Activated gamma-delta T cell treated with Interleukin-2 at 50 U/mL for 16 hours (primary cell): ENCODE measurements around the gene PTPRCAP.
"Not testable (repeated sequence)": the region's sequence is repeated elsewhere in the genome, so short reads cannot be mapped to it uniquely, and the experiment has no call there.

ENCODE experiments used
- DNase-seq: peaks from one replicate; pipeline ENCODE4 v3.0.0-alpha.2; 2020

The PTPRCAP gene

GRCh38 chr11:67437082-67437808 is at the start of gene PTPRCAP:
Gene PTPRCAP, minus strand, starts transcription at chr11:67437682. Its CDS starts 63 bp downstream, at chr11:67437619.
- DNase-seq: peak; percentile 87

DNA sequence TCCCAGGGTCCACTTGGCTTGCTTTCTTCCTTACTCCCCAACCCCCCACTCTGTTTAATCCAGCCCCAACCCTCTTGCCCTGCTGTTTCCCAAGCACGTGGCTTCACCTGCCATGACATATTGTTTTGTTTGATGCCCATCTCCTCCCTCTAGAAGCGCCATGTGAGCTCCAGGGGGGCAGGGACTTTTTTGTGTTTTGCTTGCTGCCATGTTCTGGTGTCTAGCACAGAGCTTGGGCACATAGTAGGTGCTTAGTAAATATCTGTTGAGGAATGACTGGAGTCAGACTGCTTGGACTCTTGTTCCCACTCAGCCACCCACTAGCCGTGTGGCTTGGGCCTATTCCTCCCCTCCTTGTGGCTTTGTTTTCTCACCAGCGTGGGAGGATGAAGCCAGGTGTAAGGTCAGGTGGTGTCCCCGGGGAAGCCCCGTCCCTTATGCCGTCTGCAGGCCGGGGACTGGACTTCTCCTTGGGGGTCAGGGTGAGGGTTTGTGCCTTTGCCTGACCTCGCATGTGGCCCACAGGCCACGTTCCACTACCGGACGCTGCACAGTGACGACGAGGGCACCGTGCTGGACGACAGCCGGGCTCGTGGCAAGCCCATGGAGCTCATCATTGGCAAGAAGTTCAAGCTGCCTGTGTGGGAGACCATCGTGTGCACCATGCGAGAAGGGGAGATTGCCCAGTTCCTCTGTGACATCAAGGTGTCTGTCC is 49.2 kb upstream of the PTPRCAP start:
- DNase-seq: peak; percentile 13

DNA sequence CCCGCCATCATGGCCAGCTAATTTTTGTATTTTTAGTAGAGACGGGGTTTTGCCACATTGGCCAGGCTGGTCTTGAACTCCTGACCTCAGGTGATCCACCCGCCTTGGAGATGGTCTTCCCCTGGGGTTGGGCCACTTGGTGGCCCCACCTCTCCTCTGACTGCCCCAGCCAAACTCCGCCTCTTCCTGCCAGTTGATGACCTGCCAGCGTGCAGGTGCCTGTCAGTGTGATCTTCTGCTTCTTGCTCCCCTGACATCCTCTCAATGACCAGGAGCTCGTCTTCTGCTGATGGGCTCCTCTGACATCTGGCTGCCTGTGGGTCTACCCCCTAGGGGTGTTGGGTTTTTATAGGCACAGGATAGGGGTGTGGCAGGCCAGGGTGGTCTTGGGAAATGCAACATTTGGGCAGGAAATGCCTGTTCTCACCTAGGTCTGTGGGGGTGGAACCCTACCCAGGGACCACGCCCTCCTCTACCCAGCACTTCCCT is 48.4 kb upstream of the PTPRCAP start:
- DNase-seq: peak; percentile 30

- DNase-seq: peak; percentile 52
Measured at GRCh38 chr11:67484847-67485311, 47.4 kb upstream of the PTPRCAP start.

DNA sequence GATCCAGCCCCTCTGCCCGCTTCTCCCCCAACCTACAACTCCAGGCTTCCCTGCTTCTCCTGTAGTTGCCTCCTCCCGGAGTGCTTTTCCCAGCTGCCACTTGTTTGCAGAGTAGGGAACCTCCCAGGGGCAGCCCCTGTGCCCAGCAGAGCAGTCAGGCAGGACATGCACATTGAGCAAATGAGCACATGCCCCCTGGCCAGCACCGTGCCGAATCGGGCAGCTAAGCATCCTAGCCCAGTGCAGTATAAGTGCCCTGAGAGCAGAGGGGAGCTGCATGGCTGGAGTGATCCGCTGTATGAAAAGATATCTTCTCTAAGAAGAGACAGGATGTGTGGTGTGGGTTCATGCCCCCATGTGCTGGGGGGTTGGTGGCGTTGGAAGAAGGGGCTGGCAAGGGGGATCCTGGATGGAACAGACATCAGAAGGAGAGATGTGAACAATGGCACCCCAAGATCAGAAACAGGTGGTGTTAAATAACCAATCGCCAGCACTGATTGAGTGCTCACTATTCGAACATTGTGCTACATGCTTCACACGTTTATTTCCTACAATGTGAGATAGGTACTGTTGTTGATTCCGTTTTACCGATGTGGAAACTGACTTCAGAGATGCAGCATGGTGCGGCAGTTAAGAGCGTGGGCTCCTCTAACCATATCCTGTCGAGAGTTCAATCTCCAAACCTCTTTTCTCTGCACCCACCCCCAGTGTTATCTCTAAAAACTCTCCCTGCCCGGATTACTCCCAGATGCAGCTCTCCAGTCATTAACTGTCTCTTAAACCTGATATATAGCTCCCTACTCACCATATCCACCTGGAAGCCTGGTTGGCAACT is 46.6 kb upstream of the PTPRCAP start:
- DNase-seq: peak; percentile 36

DNA sequence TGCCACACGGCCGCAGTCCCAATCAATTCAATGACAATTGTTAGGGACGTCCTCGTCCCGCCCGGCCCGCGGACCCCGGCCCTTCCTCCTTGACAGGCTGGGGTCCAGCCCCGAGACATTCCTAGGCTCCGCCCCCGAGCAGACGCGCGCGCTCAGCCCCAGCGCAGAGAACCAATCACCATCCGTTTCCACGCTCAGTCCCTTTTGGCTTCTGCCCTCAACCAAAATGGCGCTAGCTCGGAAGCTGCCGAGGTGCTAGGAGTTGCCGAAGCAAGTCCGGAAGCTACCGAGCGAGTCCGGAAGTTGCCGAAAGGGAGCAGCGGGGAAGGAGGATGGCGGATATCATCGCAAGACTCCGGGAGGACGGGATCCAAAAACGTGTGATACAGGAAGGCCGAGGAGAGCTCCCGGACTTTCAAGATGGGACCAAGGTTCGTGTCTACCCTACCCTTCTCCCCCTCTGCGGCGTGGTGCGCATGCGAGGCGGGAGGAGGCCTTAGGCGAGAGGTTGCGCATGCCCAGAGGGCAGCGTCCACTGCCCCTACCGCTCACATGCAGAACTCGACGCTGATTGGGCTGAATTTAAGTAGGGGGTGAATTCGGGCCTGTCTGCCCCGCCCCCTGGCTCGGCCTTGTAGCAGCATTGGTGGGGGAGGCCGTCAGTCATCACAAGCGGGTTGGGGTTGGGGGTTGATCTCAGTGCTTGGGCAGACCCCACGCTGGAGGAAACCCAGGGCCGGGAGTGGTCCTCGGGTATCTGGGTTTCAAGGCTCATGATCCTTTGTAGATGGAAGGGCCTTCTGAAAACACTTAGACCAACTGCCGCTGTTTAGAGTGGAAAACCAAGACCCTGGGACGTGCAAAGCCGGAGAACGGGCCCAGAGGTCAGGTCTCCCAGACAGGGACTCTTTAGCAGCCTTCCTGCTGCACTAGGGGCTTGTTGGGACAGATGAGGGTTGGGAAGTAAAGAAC is 45.6 kb upstream of the PTPRCAP start, which contains the start of gene AIP:
TSS of gene AIP (plus strand) at position 200 of the 972 bp plus-strand sequence. CDS start at position 333, 133 bp downstream.
- DNase-seq: peak; percentile 97

- DNase-seq: no peak
Measured at GRCh38 chr11:67482275-67482826, 44.9 kb upstream of the PTPRCAP start.

DNA sequence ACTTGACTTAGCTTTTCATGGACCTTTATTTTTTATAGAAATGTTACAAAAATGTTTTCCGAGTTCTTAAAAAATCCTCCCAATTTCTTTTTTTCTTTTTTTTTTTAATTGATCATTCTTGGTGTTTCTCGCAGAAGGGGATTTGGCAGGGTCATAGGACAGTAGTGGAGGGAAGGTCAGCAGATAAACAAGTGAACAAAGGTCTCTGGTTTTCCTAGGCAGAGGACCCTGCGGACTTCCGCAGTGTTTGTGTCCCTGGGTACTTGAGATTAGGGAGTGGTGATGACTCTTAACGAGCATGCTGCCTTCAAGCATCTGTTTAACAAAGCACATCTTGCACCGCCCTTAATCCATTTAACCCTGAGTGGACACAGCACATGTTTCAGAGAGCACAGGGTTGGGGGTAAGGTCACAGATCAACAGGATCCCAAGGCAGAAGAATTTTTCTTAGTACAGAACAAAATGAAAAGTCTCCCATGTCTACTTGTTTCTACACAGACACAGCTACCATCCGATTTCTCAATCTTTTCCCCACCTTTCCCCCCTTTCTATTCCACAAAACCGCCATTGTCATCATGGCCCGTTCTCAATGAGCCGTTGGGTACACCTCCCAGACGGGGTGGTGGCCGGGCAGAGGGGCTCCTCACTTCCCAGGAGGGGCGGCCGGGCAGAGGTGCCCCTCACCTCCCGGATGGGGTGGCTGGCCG is 40.0 kb upstream of the PTPRCAP start:
- DNase-seq: not testable (repeated sequence)

DNA sequence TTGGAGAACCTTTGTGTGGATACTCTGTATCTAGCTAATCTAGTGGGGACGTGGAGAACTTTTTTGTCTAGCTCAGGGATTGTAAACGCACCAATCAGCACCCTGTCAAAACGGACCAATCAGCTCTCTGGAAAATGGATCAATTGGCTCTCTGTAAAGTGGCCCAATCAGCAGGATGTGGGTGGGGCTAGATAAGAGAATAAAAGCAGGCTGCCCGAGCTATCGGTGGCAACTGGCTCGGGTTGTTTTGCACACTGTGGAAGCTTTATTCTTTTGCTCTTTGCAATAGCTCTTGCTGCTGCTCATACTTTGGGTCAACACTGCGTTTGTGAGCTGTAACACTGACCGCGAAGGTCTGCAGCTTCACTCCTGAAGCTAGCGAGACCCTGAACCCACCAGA is 39.2 kb upstream of the PTPRCAP start:
- not testable (repeated sequence) for DNase-seq

DNA sequence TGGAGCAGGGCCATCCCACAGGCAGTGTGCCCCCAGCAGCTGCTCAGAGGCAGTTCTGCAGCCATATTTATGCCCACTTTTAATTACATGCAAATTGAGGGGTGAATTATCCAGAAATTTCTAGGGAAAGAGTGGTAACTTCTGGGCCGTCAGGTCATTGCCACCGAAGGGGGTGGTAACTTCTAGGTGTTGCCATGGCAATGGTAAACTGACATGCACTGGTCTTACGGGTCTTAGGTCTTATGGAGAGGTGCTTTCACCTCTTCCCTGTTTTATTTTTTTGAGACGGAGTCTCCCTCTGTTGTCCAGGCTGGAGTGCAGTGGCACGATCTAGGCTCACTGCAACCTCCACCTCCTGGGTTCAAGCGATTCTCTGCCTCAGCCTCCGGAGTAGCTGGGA is 35.4 kb upstream of the PTPRCAP start:
- no peak for DNase-seq

DNA sequence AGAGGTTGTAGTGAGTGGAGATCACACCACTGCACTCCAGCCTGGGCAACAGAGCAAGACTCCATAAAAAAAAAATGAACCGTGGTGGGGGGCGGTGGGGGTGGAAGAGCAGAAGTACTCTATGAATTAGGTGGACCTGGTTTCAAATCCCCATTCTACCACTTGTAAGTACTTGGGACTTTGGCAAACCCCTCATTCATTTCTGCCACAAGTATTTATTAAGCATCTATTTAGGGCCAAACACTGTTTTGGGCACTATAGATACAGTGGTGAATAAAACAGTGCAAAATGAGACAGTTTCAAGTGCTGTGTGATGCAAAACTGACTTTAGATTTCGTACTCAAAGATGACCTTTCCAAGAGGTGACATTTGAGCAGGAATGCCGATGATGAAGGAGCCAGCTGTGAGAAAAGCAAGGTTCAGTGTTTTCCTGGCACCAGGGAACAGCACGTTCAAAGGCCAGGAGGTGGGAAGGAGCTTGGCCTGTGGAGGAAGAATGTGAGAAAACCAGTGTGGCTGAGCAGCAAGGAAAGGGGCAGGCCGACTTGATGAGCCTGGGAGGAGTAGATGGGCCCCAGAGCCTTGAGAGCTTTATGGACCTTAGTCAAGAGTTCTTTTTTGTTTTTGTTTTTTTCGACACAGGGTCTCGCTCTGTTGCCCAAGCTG is 33.0 kb upstream of the PTPRCAP start:
- DNase-seq: no peak

GRCh38 chr11:67469508-67469811 is 32.0 kb upstream of the PTPRCAP start:
- no peak for DNase-seq

DNA sequence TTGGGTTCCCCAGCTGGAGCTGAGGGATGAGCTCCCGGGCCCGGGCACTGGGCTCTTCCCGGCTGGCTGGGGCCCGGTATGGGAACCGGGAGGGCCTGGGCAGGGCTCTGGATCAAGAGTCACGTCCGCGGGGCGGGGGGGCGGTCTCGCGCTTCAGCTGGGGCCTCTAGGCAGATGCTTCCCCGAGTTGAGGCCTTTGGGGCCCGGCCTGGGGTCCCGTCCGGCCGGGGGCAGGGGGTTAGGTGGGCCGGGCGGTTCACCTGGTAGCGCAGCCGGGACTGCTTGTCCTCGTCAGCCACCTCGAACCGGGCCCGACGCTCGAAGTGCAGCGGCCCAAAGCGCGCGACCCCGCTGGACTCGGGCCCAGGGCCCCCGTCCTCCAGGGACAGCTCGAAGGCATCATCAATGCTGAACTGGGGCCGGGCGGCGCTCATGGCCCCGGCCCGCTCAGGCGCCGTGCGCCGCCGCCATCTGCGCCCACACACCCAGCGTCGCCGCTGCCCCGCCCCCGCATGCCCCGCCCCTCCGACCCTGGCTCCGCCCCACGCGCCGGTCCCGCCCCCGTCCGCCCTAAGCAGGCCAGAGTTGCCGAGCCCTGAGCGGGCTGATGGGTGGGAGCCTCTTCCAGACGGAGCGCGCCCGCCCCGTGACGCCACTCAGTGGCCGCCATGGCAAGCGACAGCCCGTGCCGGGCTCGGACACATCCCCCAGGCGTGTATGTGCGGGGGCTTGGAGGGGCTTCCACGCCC is 31.5 kb upstream of the PTPRCAP start, which contains the start of gene TMEM134:
TSS of gene TMEM134 (minus strand) at position 493 of the 749 bp plus-strand sequence. CDS start at position 434, 59 bp downstream.
- peak; percentile 91 for DNase-seq

- DNase-seq: no peak
Measured at GRCh38 chr11:67468456-67468758, 30.9 kb upstream of the PTPRCAP start.

- no peak for DNase-seq
Measured at GRCh38 chr11:67468056-67468455, 30.6 kb upstream of the PTPRCAP start.

- DNase-seq: no peak
Measured at GRCh38 chr11:67466962-67467771, 29.7 kb upstream of the PTPRCAP start.

GRCh38 chr11:67466367-67466766 is 28.9 kb upstream of the PTPRCAP start:
- no peak for DNase-seq

DNA sequence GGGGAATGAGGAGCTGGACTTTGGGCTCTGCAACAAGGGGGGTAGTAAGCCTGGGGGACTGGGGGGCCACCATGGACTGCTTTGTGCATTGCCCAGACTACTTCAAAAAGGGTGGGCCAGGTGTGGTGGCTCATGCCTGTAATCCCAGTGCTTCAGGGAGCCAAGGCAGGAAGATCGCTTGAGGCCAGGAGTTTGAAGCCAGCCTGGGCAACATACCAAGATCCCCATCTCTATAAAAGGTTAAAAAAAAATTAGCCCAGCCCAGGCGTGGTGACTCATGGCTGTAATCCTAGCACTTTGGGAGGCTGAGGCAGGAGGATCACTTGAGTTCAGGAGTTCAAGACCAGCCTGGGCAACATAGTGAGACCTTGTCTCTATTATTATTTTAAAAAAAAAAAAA is 28.0 kb upstream of the PTPRCAP start:
- not testable (repeated sequence) for DNase-seq

GRCh38 chr11:67465189-67465510 is 27.7 kb upstream of the PTPRCAP start:
- no peak for DNase-seq
